Measurements from ENCODE around the gene CD2BP2. TPM values are rescaled to one million over a fixed set of nuclear protein-coding genes. Genes with fewer than 3 reads are reported as not detected.

The CD2BP2 gene
- total and polyA plus RNA-seq, 2 of the 13 experiments (the other 11 are each of a cell fraction or from before 2014, with no cell fraction given), result 24.9 to 54.6 TPM

GRCh38 chr16:30335598-30336474 lies 19.3 kb downstream of the CD2BP2 start (continued):
- peak; percentile 91 for TF ChIP-seq MYC (CRISPR knock-in tag; IDR thresholded peaks at IDR 0.05; ENCODE audit: borderline replicate concordance)
- TF ChIP-seq ZNF431 (CRISPR knock-in tag; IDR thresholded peaks at IDR 0.05; ENCODE audit: borderline replicate concordance, low read depth), result no peak; the same call in 1 of the 2 replicates
- no peak for TF ChIP-seq CCAR2 (optimal IDR thresholded peaks at IDR 0.05; ENCODE audit: low read depth, low read length)
- TF ChIP-seq ZNF281 (CRISPR knock-in tag; IDR thresholded peaks at IDR 0.05; ENCODE audit: borderline replicate concordance), result peak; percentile 64
- peak; percentile 53; the same call in 1 of the 2 replicates for TF ChIP-seq TCF7L2 (IDR thresholded peaks at IDR 0.05; ENCODE audit: low read depth, low read length)
- peak; percentile 50 for TF ChIP-seq KAT8 (CRISPR knock-in tag; IDR thresholded peaks at IDR 0.05)
- no peak for TF ChIP-seq ZNF513 (CRISPR knock-in tag; conservative IDR thresholded peaks at IDR 0.05)
- no peak for TF ChIP-seq ZNF616 (CRISPR knock-in tag; IDR thresholded peaks at IDR 0.05; ENCODE audit: low read depth)
- TF ChIP-seq ZNF850 (CRISPR knock-in tag; conservative IDR thresholded peaks at IDR 0.05), result no peak
- no peak for TF ChIP-seq ZNF510 (CRISPR knock-in tag; IDR thresholded peaks at IDR 0.05; ENCODE audit: low read depth)
- TF ChIP-seq ZNF790 (CRISPR knock-in tag; IDR thresholded peaks at IDR 0.05; ENCODE audit: borderline replicate concordance), result peak; percentile 58; the same call in 1 of the 2 replicates
- no peak for TF ChIP-seq MTA3 (CRISPR knock-in tag; IDR thresholded peaks at IDR 0.05)
- TF ChIP-seq ZNF180 (CRISPR knock-in tag; IDR thresholded peaks at IDR 0.05; ENCODE audit: borderline replicate concordance, low read depth), result 0 out of 2 replicates have a peak, but pooled peaks have one; percentile 51
- TF ChIP-seq ZNF7 (CRISPR knock-in tag; IDR thresholded peaks at IDR 0.05), result no peak
- no peak for TF ChIP-seq CERS6 (CRISPR knock-in tag; IDR thresholded peaks at IDR 0.05)
- peak; percentile 73; the same call in 1 of the 2 replicates for TF ChIP-seq CBFB (CRISPR knock-in tag; IDR thresholded peaks at IDR 0.05)
- TF ChIP-seq GABPB1 (CRISPR knock-in tag; IDR thresholded peaks at IDR 0.05), result no peak
- TF ChIP-seq DRAP1 (CRISPR knock-in tag; IDR thresholded peaks at IDR 0.05), result peak; percentile 99
- TF ChIP-seq ZNF816 (CRISPR knock-in tag; IDR thresholded peaks at IDR 0.05; ENCODE audit: borderline replicate concordance), result 0 out of 2 replicates have a peak, but pooled peaks have one; percentile 15
- TF ChIP-seq ZBTB3 (CRISPR knock-in tag; IDR thresholded peaks at IDR 0.05; ENCODE audit: borderline replicate concordance, low read depth), result no peak
- peak; percentile 73 for TF ChIP-seq RARA (CRISPR knock-in tag; IDR thresholded peaks at IDR 0.05)
- peak; percentile 44; the same call in 1 of the 2 replicates for TF ChIP-seq SOX5 (CRISPR knock-in tag; IDR thresholded peaks at IDR 0.05; ENCODE audit: borderline replicate concordance)
- peak; percentile 79 for TF ChIP-seq BRD4 (CRISPR knock-in tag; IDR thresholded peaks at IDR 0.05)
- TF ChIP-seq GZF1 (CRISPR knock-in tag; IDR thresholded peaks at IDR 0.05), result peak; percentile 82
- 0 out of 2 replicates have a peak, but pooled peaks have one; percentile 72 for TF ChIP-seq SALL2 (CRISPR knock-in tag; IDR thresholded peaks at IDR 0.05)
